Activated naive CD4-positive, alpha-beta T cell treated with anti-CD3 and anti-CD28 coated beads, Interleukin-2, amount 10 ng/mL, durations not matched to agents 7 days and 5 days (primary cell): ENCODE measurements around the gene CPZ.

ENCODE experiments used
- CTCF ChIA-PET: fragments of 350-600 bp; sonication (Branson Sonifier 250); formaldehyde crosslinking; loops from one replicate; lab custom pipeline; 2021; ENCODE audit warnings: antibody characterized with exemption; lab: Charles Lee
- DNase-seq: peaks from one replicate; pipeline ENCODE4 v3.0.0-alpha.2; 2020
- H3K27ac Mint-ChIP-seq: one replicate; pipeline ENCODE4 v1.8.0; 2021; ENCODE audit warnings: mild to moderate bottlenecking, moderate library complexity, mixed read lengths
- H3K27me3 Mint-ChIP-seq: one replicate; pipeline ENCODE4 v1.8.0; 2021; ENCODE audit warnings: mild to moderate bottlenecking, mixed read lengths
- H3K36me3 Mint-ChIP-seq: one replicate; pipeline ENCODE4 v1.8.0; 2021; ENCODE audit warnings: mixed read lengths
- H3K4me1 Mint-ChIP-seq: one replicate; pipeline ENCODE4 v1.8.0; 2021; ENCODE audit warnings: mixed read lengths
- H3K4me3 Mint-ChIP-seq: one replicate; pipeline ENCODE4 v1.8.0; 2021; ENCODE audit warnings: mild to moderate bottlenecking, moderate library complexity, mixed read lengths
- H3K9me3 Mint-ChIP-seq: one replicate; pipeline ENCODE4 v1.8.0; 2021; ENCODE audit warnings: mixed read lengths

CPZ gene

DNA sequence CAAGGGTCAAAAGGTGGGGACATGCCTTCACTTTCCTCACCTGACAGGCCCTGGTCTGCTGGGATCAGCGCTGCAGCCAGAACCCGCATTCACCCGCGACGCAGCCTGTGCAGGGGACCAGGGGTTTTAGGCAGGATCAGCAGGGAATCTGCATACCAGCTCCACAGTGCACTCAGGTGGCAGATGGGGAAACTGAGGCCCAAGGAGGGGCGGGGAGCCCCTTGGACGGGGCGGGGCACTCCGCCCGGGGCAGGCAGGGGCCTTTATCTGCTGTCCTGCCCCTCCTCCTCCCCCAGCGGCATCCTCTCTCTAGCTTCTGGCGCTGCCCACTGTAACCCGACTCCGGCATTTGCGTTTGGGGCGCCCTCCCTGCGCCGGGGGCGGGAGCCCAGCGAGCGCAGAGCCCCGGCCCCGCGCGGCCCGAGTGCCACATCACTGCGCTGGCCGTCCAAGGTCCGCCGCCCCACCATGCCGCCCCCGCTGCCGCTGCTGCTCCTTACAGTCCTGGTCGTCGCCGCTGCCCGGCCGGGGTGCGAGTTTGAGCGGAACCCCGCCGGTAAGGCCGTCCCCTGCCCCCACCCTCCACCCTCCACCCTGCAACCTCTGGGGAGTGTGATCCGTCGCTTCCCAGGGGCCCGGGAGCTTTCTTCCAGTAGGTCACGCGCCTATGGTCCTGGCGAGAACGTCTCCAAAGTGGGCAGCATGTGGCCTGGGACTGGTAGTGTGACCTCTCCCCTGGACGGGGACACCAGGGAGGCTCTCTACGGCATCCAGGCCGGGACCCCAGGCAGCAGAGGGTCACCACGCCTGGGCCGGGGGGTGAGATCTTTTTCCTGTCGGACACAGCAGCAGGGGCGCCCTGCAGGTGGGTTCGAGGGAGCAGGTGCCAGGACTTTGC is at the start of gene CPZ:
CPZ (plus strand) TSS at position 400 of the 898 bp plus-strand sequence; CDS start at position 469, 69 bp downstream.
- Mint-ChIP-seq H3K27ac (no peak within 1 kb of the TSS), H3K4me1 (no peaks in the 10 kb centered on the region), H3K27me3 (peaks cover 53% of the 10 kb centered on the region), H3K36me3 (no peaks in the 10 kb centered on the region), H3K4me3 (no peak within 1 kb of the TSS), H3K9me3 (no peaks in the 10 kb centered on the region)
- DNase-seq, result no peak
- CTCF ChIA-PET, result interaction anchor here (1.0 kb wide), 1 partner anchor 124 kb away, joined by 3 read pairs; no protein-coding TSS in a partner anchor

DNA sequence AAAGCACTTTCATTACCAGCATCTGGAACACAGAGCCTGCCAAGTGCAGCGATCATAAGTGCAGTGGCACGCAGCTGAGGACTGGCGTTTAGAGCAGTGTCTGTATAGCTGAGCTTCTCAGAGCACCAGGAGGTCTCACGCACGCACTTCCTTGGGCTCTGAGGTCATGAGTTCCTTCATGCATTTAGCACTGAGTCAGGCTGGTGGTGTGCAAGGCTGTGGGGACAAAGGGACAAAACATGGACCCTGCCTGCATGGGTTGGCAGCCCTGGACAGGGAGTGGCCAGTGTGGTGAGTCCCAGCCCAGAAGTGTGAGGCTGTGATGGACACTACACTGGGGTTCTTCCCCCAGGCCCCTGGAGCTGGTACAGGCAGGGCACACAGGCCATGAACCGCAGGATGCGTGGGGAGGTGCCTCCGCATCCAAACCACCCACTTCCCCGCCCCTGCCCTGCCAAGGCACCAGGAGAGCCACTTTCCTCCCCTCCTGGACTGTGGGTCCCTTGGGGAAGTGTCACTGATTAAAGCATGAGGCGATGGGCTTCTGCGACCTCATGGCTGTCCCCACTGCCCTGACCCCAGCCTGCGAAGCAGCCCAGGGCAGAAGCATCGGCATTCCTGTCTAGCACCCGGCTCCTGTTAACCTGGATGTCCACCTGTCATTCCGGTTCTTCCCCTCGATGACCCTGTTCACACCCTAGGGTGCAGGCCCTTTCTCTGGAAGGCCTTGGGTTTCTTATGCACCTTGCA is 49.6 kb upstream of the CPZ start:
- peak overlapping the region; percentile 49 for H3K27ac Mint-ChIP-seq
- no peak overlapping the region for H3K4me3 Mint-ChIP-seq
- H3K4me1 Mint-ChIP-seq, result peaks cover 5% of the 10 kb centered on the region
- H3K9me3 Mint-ChIP-seq, result no peaks in the 10 kb centered on the region
- DNase-seq, result no peak
- H3K27me3 Mint-ChIP-seq, result no peaks in the 10 kb centered on the region
- CTCF ChIA-PET, result no interaction called here
- H3K36me3 Mint-ChIP-seq, result no peaks in the 10 kb centered on the region

DNA sequence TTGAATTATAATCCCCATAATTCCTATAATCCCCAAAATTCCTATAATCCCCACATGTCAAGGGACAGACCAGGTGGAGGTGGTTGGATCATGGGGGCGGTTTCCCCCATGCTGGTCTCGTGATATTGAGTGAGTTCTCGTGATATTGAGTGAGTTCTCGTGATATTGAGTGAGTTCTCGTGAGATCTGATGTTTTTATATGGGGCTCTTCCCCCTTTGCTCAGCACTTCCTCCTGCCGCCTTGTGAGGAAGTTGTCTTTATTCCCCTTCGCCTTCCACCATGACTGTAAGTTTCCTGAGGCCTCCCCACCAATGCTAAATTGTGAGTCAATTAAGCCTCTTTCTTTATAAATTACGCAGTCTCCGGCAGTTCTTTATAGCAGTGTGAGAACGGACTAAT is 48.9 kb upstream of the CPZ start:
- H3K4me1 Mint-ChIP-seq, result peaks cover 5% of the 10 kb centered on the region
- no peaks in the 10 kb centered on the region for H3K27me3 Mint-ChIP-seq
- H3K9me3 Mint-ChIP-seq, result no peaks in the 10 kb centered on the region
- CTCF ChIA-PET, result no interaction called here
- DNase-seq, result no peak
- H3K4me3 Mint-ChIP-seq, result no peak overlapping the region
- no peaks in the 10 kb centered on the region for H3K36me3 Mint-ChIP-seq
- no peak overlapping the region for H3K27ac Mint-ChIP-seq

DNA sequence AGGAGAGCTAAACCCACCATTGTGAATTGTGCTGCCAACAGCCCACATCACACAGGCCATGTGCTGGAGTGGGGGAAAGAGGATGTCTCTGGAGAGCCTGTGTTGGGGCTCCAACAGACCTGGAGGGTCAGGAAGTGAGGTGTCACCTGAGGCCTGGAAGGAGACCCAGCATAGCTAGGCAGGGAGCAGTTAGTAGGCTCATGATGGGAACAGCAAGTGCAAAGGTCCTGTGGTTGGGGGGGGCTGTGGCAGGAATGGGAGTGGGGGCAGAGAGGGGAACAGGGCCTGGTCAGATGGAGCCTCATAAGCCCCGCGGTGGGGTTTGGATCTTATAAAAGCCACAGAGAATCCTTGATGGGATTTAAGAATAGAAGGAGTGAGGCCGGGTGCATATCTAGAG is 48.3 kb upstream of the CPZ start:
- CTCF ChIA-PET, result no interaction called here
- Mint-ChIP-seq H3K4me3 (no peak overlapping the region), H3K9me3 (no peaks in the 10 kb centered on the region), H3K4me1 (peaks cover 5% of the 10 kb centered on the region), H3K36me3 (no peaks in the 10 kb centered on the region), H3K27me3 (no peaks in the 10 kb centered on the region), H3K27ac (no peak overlapping the region)
- DNase-seq, result no peak

DNA sequence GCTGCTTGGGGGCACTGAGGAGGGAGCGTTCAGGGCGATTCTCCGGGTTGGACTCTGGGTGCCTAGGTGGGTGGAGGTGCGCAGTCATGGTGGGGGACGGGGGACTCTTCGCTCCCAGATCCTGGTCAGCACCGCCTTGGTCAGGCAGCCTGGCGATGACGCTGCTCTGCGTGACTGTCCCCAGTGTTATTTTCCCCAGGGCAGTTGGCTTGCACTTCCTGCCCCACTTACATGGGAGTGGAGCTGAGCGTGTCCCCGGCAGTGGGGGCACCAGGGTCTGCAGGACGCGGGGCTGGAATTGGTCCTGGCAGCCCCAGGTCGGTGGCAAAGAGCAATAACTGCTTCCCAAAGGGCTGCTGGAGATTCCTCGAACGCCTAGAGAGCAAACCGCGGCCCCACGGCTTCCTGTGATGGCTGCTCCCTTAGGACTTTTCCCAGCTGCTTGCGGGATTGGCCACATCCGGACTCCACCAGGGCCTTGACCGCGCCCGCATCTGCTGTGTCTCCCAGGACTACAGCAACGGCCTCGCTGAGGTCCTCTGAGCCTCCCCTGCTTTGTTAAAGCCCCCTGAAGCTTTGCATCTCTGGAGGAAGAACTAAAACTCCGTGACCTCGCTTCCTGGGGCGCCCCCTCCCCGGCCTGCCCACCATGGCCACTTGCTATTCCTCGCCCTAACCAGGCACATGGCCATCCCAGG is 47.7 kb upstream of the CPZ start:
- no peaks in the 10 kb centered on the region for H3K27me3 Mint-ChIP-seq
- no peak overlapping the region for H3K4me3 Mint-ChIP-seq
- CTCF ChIA-PET, result no interaction called here
- no peak for DNase-seq
- peaks cover 4% of the 10 kb centered on the region for H3K4me1 Mint-ChIP-seq
- no peaks in the 10 kb centered on the region for H3K9me3 Mint-ChIP-seq
- H3K36me3 Mint-ChIP-seq, result no peaks in the 10 kb centered on the region
- no peak overlapping the region for H3K27ac Mint-ChIP-seq

- H3K27me3 Mint-ChIP-seq, result no peaks in the 10 kb centered on the region
- H3K4me1 Mint-ChIP-seq, result no peaks in the 10 kb centered on the region
- H3K4me3 Mint-ChIP-seq, result no peak overlapping the region
- no peak overlapping the region for H3K27ac Mint-ChIP-seq
- no peaks in the 10 kb centered on the region for H3K9me3 Mint-ChIP-seq
- peak; percentile 8 for DNase-seq
- no peaks in the 10 kb centered on the region for H3K36me3 Mint-ChIP-seq
- CTCF ChIA-PET, result no interaction called here
These were observed 47.2 kb upstream of the CPZ start for GRCh38 chr4:8545439-8545765.

DNA sequence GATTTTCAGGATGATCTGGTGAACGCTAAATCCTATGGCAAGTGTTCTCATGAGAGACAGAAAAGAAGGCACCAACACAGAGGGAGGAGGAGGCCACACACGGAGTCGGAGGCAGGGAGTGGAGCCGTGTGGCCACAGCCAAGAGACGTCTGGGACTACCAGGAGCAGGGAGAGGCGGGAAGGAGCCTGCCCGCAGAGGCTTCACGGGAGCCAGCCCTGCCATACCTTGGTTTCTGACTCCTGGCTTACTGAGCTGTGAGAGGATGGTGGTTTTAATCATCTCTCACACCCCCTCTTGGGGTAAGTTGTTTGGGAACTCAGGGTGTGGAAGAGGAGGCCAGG is 45.8 kb upstream of the CPZ start:
- H3K4me3 Mint-ChIP-seq, result no peak overlapping the region
- DNase-seq, result no peak

DNA sequence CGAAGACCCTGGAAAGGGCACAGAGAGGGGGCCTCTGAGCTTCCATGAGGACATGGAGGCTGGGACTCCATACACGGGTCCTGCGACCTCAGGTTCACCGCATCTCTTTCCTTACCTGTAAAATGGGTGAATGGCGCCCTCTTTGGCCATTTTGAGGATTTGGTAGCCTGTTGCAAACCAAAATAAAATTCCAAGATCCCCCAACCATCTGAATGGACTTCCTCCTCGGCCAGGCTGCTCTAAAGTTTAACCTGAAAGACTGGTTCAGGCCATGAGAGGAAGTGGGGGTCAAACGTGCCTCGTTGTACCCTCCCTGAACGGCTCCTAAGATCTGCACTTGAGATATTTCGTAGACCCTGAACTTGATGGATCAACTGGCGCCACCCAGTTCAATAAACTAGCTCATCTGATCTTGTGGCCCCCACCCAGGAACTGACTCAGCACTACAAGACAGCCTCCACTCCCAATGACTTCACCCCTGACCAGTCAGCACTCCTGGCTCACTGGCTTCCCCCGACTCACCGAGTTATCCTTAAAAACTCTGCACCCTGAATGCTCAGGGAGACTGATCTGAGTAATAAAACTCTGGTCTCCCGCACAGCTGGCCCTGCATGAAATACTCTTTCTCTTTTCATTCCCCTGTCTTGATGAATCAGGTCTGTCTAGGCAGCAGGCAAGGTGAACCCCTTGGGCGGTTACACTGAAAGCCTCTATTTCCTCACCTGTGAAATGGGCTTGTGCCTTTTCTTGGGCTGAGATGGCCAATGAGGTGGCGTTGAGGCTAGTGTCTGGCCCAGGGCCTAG is 45.3 kb upstream of the CPZ start:
- Mint-ChIP-seq H3K9me3 (peaks cover 2% of the 10 kb centered on the region), H3K27ac (no peak overlapping the region), H3K27me3 (no peaks in the 10 kb centered on the region), H3K4me3 (no peak overlapping the region), H3K4me1 (no peaks in the 10 kb centered on the region), H3K36me3 (no peaks in the 10 kb centered on the region)
- CTCF ChIA-PET, result interaction anchor here (1.7 kb wide), 1 partner anchor 79 kb away, joined by 4 read pairs; no protein-coding TSS in a partner anchor
- no peak for DNase-seq

More for the DNA sequence above, 45.8 kb upstream of the CPZ start:
- H3K36me3 Mint-ChIP-seq, result no peaks in the 10 kb centered on the region
- no peaks in the 10 kb centered on the region for H3K4me1 Mint-ChIP-seq
- no peak overlapping the region for H3K27ac Mint-ChIP-seq
- CTCF ChIA-PET, result interaction anchor here (1.7 kb wide), 1 partner anchor 78 kb away, joined by 4 read pairs; no protein-coding TSS in a partner anchor
- no peaks in the 10 kb centered on the region for H3K27me3 Mint-ChIP-seq
- peaks cover 2% of the 10 kb centered on the region for H3K9me3 Mint-ChIP-seq

- Mint-ChIP-seq H3K4me1 (no peaks in the 10 kb centered on the region), H3K36me3 (no peaks in the 10 kb centered on the region), H3K27me3 (no peaks in the 10 kb centered on the region), H3K9me3 (peaks cover 2% of the 10 kb centered on the region), H3K4me3 (no peak overlapping the region), H3K27ac (no peak overlapping the region)
- CTCF ChIA-PET, result no interaction called here
- DNase-seq, result no peak
These were observed 44.4 kb upstream of the CPZ start for GRCh38 chr4:8547912-8548730.

- H3K9me3 Mint-ChIP-seq, result peaks cover 2% of the 10 kb centered on the region
- no peaks in the 10 kb centered on the region for H3K27me3 Mint-ChIP-seq
- H3K4me1 Mint-ChIP-seq, result no peaks in the 10 kb centered on the region
- no peak overlapping the region for H3K4me3 Mint-ChIP-seq
- no peaks in the 10 kb centered on the region for H3K36me3 Mint-ChIP-seq
- CTCF ChIA-PET, result no interaction called here
- DNase-seq, result no peak
- no peak overlapping the region for H3K27ac Mint-ChIP-seq
These were observed 43.7 kb upstream of the CPZ start for GRCh38 chr4:8548731-8549351.

- Mint-ChIP-seq H3K4me1 (no peaks in the 10 kb centered on the region), H3K36me3 (no peaks in the 10 kb centered on the region), H3K4me3 (no peak overlapping the region), H3K27me3 (no peaks in the 10 kb centered on the region), H3K27ac (no peak overlapping the region), H3K9me3 (peaks cover 2% of the 10 kb centered on the region)
- DNase-seq, result no peak
- CTCF ChIA-PET, result no interaction called here
These were observed 43.1 kb upstream of the CPZ start for GRCh38 chr4:8549352-8549931.

- Mint-ChIP-seq H3K27ac (no peak overlapping the region), H3K36me3 (no peaks in the 10 kb centered on the region), H3K4me3 (no peak overlapping the region), H3K4me1 (no peaks in the 10 kb centered on the region), H3K27me3 (no peaks in the 10 kb centered on the region), H3K9me3 (peaks cover 2% of the 10 kb centered on the region)
- no peak for DNase-seq
- CTCF ChIA-PET, result no interaction called here
These were observed 41.9 kb upstream of the CPZ start for GRCh38 chr4:8550691-8551090.
